Tibial artery (tissue), 4 donors: ENCODE measurements around the gene PCDHGA1.

Experiments used
- DNase-seq, 2 donors: peaks; one replicate each; pipeline ENCODE4 v3.0.0-alpha.2; 2019
- H3K27ac ChIP-seq, 2 donors: fragments of 200-600 bp; sonication (generic) in 1 of 2; 1 replicate in 1 of 2; 2 replicates in 1 of 2; pipeline ENCODE4 v1.5.1; 2018 to 2019; ENCODE audit warnings: mild to moderate bottlenecking in 1 of 2
- H3K27me3 ChIP-seq, 2 donors: fragments of 200-600 bp; sonication (generic) in 1 of 2; one replicate each; pipeline versions ENCODE4 v1.5.1 to v1.6.0; 2016 to 2019
- H3K36me3 ChIP-seq, 3 donors: fragments of 200-600 bp; sonication (generic) in 2 of 3; one replicate each; pipeline ENCODE4 v1.5.1; 2016 to 2019; ENCODE audit warnings: mild to moderate bottlenecking in 2 of 3
- H3K4me1 ChIP-seq, 4 donors: fragments of 200-600 bp; sonication (generic) in 2 of 4; 1 replicate in 3 of 4; 2 replicates in 1 of 4; pipeline ENCODE4 v1.5.1; 2016 to 2019
- H3K4me3 ChIP-seq, 2 donors: fragments of 200-600 bp; sonication (generic) in 1 of 2; 1 replicate in 1 of 2; 2 replicates in 1 of 2; pipeline ENCODE4 v1.5.1; 2018 to 2019; ENCODE audit warnings: mild to moderate bottlenecking in 2 of 2
- H3K9me3 ChIP-seq, 3 donors: fragments of 200-600 bp; sonication (generic) in 1 of 3; one replicate each; pipeline ENCODE4 v1.5.1; 2016 to 2019
- intact Hi-C: fragments of 100-400 bp; cut with DNase I; formaldehyde crosslinking; loops from one replicate; pipeline ENCODE4 v1.15.0; 2023; ENCODE audit warnings: low total_unique reads
- TF ChIP-seq, protein P1 (sequence below), 2 experiments: fragments of 200-600 bp in 1 of 2; fragments of 450-650 bp in 1 of 2; IDR thresholded peaks; one replicate each; pipeline ENCODE4 v1.5.1; 2017 to 2019; ENCODE audit warnings: antibody characterized with exemption in 2 of 2, mild to moderate bottlenecking in 1 of 2, moderate library complexity in 1 of 2

PCDHGA1 gene

DNA sequence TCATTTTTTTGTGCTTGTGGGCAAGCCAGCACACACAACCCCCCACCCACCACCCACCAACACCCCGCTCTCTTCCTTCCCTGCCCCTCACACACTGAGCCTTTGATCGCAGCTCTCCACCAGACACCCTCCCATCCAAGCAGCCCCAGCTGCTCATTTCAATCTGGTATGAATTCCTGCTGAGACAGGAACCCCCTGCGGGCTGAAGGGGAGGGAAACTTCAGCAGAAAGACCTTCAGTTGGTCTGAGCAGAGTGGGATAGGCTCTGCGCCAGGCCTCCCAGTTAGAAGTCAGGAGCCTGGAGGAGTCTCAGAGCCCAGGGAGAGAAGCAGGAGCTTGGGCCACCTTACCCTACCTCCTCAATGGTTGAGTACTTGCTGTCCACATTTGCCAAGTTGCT is 165.7 kb downstream of the PCDHGA1 start:
- Histone ChIP-seq H3K4me1 (peaks cover 0 to 34% (median 18%) of the 10 kb centered on the region in 4 donors), H3K27me3 (no peaks in the 10 kb centered on the region), H3K27ac (no peak overlapping the region), H3K4me3 (no peak overlapping the region), H3K36me3 (peaks cover 0 to 25% (median 24%) of the 10 kb centered on the region in 3 donors), H3K9me3 (no peaks in the 10 kb centered on the region)
- no peak for DNase-seq
- intact Hi-C loops, result no loop called here
- TF ChIP-seq, protein P1, sequence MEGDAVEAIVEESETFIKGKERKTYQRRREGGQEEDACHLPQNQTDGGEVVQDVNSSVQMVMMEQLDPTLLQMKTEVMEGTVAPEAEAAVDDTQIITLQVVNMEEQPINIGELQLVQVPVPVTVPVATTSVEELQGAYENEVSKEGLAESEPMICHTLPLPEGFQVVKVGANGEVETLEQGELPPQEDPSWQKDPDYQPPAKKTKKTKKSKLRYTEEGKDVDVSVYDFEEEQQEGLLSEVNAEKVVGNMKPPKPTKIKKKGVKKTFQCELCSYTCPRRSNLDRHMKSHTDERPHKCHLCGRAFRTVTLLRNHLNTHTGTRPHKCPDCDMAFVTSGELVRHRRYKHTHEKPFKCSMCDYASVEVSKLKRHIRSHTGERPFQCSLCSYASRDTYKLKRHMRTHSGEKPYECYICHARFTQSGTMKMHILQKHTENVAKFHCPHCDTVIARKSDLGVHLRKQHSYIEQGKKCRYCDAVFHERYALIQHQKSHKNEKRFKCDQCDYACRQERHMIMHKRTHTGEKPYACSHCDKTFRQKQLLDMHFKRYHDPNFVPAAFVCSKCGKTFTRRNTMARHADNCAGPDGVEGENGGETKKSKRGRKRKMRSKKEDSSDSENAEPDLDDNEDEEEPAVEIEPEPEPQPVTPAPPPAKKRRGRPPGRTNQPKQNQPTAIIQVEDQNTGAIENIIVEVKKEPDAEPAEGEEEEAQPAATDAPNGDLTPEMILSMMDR (IDR thresholded peaks at IDR 0.05), result no peak

DNA sequence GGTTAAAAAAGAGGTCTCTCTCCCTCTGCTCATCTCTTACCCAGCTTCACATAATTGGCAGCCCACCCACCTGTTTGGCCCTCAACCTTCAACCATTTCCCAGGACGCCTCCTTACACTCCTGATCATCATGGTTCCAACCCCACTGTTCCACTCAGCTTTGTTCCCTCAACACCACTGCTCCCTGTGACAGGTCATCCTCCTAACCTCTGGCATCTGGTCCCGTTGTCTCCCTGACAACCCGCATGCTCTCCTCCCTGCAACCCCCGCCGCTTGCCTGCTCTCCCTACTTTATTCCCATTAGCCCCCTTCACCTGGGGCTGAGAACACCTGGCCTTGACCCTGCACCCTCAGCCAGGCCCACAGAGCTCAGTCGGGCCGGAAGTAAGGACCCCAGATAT is 171.4 kb downstream of the PCDHGA1 start:
- Histone ChIP-seq H3K36me3 (peaks cover 0 to 31% (median 16%) of the 10 kb centered on the region in 3 donors), H3K9me3 (no peaks in the 10 kb centered on the region), H3K27me3 (no peaks in the 10 kb centered on the region), H3K27ac (no peak overlapping the region), H3K4me3 (no peak overlapping the region), H3K4me1 (peaks cover 0 to 4% (median 4%) of the 10 kb centered on the region in 4 donors)
- intact Hi-C loops, result no loop called here
- DNase-seq, result no peak
- TF ChIP-seq, protein P1 (IDR thresholded peaks at IDR 0.05), result no peak

DNA sequence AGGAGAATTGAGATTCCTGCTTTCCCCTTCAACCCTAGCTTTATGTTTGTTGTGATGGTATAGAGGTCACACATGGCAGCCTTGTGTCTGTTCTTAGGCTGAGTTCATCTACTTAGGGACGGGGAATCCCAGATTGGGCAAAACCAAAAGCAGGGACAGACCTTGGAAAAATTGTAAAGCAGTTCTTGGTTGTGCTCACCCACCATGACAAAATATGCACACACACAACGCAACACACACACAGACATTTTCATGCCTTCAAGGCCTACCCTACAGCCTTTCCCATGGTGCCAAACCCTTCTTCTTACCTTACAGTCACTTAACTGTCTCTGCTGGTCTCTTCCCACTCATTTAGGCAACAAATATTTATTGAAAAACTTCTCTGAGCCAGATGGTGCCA is 173.4 kb downstream of the PCDHGA1 start:
- H3K27ac ChIP-seq, result no peak overlapping the region

DNA sequence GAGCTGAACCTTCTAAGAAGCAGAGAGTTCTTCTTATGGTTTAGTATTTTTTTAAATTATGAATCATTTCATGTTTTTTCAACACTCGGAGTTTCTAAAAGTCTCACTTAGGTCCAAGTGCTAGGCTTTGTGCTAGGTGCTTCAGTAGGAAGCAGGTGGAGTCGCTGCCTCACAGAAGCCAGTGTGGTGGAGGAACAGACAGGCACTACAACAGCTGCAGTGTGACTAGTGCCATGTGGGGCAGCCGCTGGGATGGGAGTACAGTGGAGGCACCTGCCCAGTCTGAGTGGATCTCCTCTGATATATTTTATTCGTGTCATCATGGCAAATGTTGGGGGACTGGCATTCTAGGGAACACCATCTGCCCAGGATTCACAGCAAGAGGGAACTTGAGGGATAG is 173.9 kb downstream of the PCDHGA1 start:
- TF ChIP-seq, protein P1 (IDR thresholded peaks at IDR 0.05), result no peak
- intact Hi-C loops, result no loop called here
- H3K4me3 ChIP-seq, result no peak overlapping the region
- no peak overlapping the region for H3K27ac ChIP-seq
- peaks cover 0 to 21% (median 7%) of the 10 kb centered on the region in 3 donors for H3K36me3 ChIP-seq
- H3K9me3 ChIP-seq, result no peaks in the 10 kb centered on the region
- H3K27me3 ChIP-seq, result no peaks in the 10 kb centered on the region
- no peak for DNase-seq
- peaks cover 0 to 28% (median 25%) of the 10 kb centered on the region in 4 donors for H3K4me1 ChIP-seq

More for the DNA sequence above, 173.4 kb downstream of the PCDHGA1 start:
- H3K36me3 ChIP-seq, result peaks cover 0 to 21% (median 7%) of the 10 kb centered on the region in 3 donors
- intact Hi-C loops, result no loop called here
- peaks cover 0 to 23% (median 22%) of the 10 kb centered on the region in 4 donors for H3K4me1 ChIP-seq
- no peaks in the 10 kb centered on the region for H3K9me3 ChIP-seq
- TF ChIP-seq, protein P1 (IDR thresholded peaks at IDR 0.05), result no peak
- DNase-seq, result no peak
- no peak overlapping the region for H3K4me3 ChIP-seq
- H3K27me3 ChIP-seq, result no peaks in the 10 kb centered on the region

DNA sequence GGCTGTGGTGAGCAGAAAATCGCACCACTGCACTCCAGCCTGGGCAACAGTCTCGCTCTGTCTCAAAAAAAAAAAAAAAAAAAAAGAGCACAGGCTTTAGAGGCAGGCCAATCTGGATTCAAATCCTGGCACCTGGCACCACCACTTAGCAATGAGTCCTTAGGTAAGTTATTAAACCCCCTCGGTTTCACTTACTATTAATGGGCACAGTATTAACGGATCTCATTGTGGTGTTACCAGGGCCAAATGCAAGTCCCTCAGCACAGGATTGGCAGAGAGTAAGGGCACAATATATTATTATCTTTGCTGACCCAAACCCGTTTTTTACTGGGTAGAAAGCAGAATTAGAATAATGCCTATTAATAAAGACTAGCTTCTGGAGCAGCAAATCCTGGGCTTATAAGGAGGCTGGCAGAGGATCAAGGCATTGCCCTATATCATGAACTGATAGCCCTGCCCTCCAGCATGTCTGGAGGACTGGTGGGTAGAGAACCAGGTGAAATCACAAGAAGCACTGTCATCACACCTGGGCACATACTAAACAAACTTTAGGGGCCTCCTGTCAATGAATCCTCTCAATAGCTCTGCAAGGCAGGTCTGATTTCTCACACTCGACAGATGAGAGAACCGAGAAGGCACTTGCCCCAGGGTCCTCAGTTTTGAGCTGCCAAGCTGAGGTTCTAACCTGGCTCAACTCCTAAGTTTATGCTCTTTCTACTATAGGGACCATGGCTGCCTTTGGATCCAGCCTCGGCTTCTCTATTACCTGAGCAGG is 176.3 kb downstream of the PCDHGA1 start:
- peak overlapping the region; percentile 91 to 95 for H3K27ac ChIP-seq
- no peak for DNase-seq
- intact Hi-C loops, result no loop called here
- peaks cover 0 to 38% (median 35%) of the 10 kb centered on the region in 4 donors for H3K4me1 ChIP-seq
- no peaks in the 10 kb centered on the region for H3K9me3 ChIP-seq
- no peak overlapping the region for H3K4me3 ChIP-seq
- no peaks in the 10 kb centered on the region for H3K27me3 ChIP-seq
- peaks cover 0 to 32% (median 7%) of the 10 kb centered on the region in 3 donors for H3K36me3 ChIP-seq
- TF ChIP-seq, protein P1 (IDR thresholded peaks at IDR 0.05), result no peak
